Measurements from ENCODE around the gene UFSP2.

DNA sequence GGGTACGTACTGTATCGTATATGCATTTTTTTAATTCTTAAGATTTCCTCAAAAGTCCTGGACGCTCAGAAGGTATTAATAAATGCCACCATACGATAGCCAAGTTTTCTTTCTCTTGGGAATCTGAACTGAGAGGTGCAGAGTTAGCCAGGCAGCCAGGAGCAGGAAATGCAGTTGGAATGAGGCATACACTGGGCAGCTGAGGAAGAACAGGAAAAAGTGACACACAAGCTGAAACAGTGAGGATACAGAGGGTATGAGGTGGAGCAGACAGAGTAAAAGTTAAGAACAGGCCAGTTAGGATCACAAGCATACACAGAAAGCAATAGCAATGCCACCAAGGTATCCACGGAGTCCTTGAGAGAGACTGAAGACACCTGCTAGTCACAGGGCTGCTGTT lies 13.4 kb downstream of the UFSP2 start:
- TF ChIP-seq, protein P1, sequence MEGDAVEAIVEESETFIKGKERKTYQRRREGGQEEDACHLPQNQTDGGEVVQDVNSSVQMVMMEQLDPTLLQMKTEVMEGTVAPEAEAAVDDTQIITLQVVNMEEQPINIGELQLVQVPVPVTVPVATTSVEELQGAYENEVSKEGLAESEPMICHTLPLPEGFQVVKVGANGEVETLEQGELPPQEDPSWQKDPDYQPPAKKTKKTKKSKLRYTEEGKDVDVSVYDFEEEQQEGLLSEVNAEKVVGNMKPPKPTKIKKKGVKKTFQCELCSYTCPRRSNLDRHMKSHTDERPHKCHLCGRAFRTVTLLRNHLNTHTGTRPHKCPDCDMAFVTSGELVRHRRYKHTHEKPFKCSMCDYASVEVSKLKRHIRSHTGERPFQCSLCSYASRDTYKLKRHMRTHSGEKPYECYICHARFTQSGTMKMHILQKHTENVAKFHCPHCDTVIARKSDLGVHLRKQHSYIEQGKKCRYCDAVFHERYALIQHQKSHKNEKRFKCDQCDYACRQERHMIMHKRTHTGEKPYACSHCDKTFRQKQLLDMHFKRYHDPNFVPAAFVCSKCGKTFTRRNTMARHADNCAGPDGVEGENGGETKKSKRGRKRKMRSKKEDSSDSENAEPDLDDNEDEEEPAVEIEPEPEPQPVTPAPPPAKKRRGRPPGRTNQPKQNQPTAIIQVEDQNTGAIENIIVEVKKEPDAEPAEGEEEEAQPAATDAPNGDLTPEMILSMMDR (IDR thresholded peaks at IDR 0.05) = no peak
- TF ChIP-seq POLR2A (IDR thresholded peaks at IDR 0.05; ENCODE audit: low read depth) = no peak
